HG02763 (cell line): ENCODE measurements around the gene FIBP.

Source experiments
- ATAC-seq: cut with Tn5 transposase; IDR thresholded peaks from one replicate; pipeline ENCODE4 v1.9.1; 2021; ENCODE audit warnings: mild to moderate bottlenecking, moderate library complexity; ENCODE audit not compliant: unreplicated experiment

FIBP gene

DNA sequence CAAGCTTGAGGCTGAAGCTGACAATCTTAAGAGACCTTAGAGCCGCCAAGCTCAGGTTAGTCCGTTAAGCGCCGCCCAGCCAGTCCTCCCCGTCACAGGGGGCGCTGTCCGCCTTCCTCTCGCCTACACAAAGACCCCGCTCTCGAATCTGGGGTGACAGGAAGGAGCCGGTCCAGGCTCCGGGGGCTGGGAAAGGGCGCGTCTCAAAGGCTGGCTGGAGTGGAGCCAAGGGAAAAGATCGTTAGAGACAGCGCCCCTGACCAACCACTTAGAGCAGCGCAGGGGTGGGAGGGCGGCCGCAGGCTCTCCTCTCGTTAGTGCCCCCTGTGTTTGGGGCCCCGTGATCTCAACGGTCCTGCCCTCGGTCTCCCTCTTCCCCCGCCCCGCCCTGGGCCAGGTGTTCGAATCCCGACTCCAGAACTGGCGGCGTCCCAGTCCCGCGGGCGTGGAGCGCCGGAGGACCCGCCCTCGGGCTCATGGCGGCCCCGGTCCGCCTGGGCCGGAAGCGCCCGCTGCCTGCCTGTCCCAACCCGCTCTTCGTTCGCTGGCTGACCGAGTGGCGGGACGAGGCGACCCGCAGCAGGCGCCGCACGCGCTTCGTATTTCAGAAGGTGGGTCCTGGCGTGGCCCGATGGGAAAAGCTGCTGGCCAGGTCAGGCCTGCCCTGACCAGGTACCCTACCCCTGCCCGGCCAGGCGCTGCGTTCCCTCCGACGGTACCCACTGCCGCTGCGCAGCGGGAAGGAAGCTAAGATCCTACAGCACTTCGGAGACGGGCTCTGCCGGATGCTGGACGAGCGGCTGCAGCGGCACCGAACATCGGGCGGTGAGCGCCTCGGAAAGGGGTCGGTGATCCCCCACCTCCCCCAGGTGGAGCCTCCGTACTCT lies 27.8 kb downstream of the FIBP start, which contains the start of gene MUS81:
TSS of gene MUS81 (plus strand) at position 156 of the 887 bp plus-strand sequence. CDS start at position 477, 321 bp downstream.
- ATAC-seq, result peak; percentile 24

DNA sequence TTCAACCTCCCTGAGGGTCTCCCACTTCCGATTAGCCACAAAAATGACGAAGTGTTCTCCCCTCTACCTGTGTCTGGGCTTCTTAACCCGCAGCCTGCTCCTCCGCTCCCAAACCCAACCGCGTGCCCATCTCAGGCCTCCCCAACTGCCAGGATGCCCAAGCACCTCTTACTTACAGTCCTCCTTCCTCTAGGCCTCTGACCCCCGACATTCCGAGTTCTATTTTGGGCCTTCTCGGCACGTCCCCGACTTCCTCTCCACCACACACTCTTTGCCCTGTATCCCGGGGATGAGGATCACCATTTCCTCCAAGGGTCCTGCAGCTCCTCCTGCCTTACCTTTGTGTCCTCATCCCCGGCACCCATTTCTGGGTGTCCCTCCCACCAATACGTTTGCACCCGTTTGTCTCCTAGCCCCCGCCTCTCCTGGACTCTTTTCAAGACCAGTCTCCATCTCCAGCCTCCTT lies 28.4 kb downstream of the FIBP start:
- no peak for ATAC-seq

- peak; percentile 49 for ATAC-seq
Measured at GRCh38 chr11:65859095-65859811, 29.0 kb downstream of the FIBP start.

- no peak for ATAC-seq
Measured at GRCh38 chr11:65858681-65859087, 29.6 kb downstream of the FIBP start.

- ATAC-seq, result peak; percentile 44
Measured at GRCh38 chr11:65857853-65858680, 30.2 kb downstream of the FIBP start, which contains the start of gene CFL1. Gene CFL1, minus strand, starts transcription at chr11:65858180. Its CDS starts 81 bp downstream, at chr11:65858099.

DNA sequence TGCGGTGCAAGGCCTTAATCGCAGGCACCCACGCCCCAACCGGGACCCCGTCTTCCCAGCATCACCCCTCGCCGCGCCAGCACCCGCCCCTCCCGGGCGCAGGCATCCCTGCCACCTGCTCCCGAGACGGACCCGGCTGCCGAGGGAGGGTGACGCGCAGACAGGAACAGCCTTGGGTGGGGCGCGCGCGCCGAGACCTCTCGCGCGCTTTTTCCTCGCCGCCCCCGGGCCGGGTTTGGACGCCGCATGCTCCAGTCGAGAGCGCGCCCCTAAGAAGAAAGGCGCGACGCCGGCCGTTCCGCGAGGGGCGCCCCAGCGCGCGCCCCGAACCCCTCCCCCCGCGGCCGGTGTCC lies 30.8 kb downstream of the FIBP start:
- peak; percentile 3 for ATAC-seq

DNA sequence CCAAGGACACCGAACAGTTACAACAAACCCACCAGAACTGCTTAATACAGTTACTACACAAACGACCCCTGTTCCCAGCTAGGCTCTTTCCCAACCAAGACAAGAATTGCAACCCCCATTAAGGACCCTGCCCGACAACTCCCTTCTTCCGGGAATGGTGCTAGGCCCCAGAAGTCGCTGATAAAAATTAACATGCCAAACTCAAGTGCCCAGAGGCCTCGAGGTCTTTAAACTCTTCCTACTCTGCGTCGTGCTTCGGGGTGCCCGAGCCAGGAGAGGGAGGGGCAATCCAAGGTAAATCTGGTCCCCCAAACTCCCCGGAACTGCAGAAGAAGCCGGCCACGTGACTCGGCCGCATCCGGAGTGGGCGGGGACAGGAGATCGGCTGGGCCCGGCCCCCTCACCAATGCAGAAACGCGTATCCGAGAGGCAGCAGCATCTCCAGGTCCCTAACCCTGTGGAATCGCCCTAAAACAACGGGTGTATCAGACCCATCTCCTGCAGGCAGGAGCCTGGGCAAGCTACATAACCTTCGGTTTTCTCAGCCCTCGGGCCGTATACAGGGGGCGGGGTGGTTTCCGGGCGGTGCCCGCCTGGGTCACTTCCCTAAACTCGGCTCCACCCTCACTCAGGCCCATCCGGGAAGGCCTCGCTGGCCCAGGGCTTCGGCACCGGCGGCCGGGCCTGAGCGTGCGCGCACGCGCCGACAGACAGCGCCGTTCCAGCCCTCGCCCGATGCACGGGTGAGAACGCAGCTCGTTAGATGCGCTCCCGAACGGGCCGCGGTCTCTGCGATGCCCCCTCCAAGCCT lies 31.4 kb downstream of the FIBP start:
- peak; percentile 22 for ATAC-seq

DNA sequence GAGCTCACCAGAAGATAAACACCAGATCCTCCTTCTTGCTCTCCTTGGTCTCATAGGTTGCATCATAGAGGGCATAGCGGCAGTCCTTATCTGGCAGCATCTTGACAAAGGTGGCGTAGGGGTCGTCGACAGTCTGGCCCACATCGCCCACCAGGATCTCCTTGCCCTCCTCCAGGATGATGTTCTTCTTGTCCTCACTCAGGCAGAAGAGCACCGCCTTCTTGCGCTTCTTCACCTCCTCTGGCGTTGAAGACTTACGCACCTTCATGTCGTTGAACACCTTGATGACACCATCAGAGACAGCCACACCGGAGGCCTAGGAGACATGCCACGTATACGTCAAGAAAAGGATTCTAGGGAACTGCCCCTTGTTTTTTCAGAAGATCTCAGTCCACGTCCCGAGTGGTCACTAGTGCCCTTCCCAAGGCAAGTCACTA lies 32.3 kb downstream of the FIBP start:
- no peak for ATAC-seq

- no peak for ATAC-seq
Measured at GRCh38 chr11:65854852-65855837, 33.1 kb downstream of the FIBP start.

GRCh38 chr11:65854161-65854592 lies 34.1 kb downstream of the FIBP start:
- ATAC-seq, result no peak

GRCh38 chr11:65853246-65853979 lies 34.9 kb downstream of the FIBP start:
- ATAC-seq, result no peak

DNA sequence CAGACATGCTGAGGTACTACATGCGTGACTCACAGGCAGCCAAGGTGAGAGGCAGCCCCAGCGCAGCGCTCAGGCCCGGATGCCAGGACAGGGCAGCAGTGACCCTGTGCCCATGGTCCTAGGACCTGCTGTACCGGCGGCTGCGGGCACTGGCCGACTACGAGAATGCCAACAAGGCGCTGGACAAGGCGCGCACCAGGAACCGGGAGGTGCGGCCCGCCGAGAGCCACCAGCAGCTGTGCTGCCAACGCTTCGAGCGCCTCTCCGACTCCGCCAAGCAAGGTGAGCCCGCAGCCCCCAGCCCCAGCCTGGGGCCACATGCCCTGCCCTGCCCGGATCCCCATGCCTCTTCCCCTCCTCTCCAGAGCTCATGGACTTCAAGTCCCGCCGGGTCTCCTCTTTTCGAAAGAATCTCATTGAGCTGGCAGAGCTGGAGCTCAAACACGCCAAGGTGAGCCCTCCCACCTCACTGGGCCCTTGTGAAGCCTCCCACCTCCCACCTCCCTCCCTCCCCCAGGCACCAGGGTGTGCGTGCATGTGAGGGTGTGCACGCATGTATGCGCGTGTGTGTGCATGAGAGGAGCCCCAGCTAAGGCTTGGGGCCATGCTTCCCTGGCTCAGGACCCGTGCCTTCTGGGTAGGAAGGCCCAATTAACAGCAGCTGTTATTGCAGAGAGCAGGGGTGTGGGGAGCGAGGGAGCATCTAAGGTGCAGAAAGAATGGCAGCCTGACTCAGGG lies 35.6 kb downstream of the FIBP start:
- ATAC-seq, result no peak

- no peak for ATAC-seq
Measured at GRCh38 chr11:65851811-65852507, 36.3 kb downstream of the FIBP start.

- no peak for ATAC-seq
Measured at GRCh38 chr11:65851083-65851579, 37.1 kb downstream of the FIBP start.

GRCh38 chr11:65850217-65851082 lies 37.8 kb downstream of the FIBP start:
- no peak for ATAC-seq

DNA sequence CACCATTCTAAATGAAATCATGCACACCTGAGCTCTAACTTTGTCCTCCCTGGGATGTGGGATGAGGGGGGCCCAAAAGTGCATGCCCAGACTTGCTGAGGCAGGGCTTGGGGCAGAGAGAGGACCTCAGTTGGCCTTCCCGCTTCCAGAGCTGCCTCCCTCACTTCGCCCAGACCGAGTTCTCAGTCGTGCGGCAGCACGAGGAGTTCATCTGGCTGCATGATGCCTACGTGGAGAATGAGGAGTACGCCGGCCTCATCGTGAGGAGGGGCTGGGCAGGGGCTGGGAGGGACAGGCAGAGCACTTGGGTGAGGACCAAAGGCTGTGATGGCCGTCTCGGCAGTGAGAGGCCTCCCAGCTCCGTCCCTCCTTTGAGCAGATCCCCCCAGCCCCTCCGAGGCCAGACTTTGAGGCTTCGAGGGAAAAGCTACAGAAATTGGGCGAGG lies 38.5 kb downstream of the FIBP start:
- no peak for ATAC-seq
